NCI-H526 treated with DMSO at 0.1 percent for 48 hours (cell line): ENCODE measurements around the gene MGAT3.

Experiments used
- DNase-seq: peaks from one replicate; lab custom pipeline; 2025; lab: John Stamatoyannopoulos, UW

The MGAT3 gene

DNA sequence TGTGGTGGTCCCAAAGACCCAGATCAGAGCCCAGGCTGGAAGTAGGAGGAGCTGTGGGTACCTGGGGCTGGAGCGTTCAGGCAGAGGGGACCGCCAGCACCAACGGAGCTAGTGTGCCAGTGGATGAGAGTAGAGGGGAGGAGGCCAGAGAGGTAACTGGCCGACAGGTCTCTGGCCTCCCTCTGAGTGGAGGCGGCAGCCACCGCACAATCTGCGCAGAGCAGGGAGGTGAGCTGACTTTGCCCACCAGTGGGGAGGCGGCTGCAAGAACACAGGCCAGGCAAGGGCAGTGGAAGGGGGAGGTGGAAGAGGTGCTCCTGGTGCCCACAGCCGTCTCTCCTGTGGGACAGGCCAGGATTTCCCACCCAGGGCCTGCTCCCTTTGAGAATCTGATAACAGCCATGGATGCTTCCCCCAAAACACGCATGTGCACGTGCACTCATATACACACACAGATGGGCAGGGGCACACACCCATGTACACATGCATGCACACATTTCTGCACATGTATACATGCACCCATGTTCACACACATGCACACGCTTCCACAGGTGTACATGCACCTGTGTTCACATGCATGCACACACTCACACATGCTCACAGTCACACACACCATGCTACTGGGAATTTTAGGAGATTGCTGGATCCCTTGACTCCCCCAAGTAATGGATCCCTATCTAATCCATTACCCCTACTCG lies 6.4 kb upstream of the MGAT3 start:
- DNase-seq, result no peak

GRCh38 chr22:39452740-39453040 lies 4.1 kb upstream of the MGAT3 start:
- no peak for DNase-seq

DNA sequence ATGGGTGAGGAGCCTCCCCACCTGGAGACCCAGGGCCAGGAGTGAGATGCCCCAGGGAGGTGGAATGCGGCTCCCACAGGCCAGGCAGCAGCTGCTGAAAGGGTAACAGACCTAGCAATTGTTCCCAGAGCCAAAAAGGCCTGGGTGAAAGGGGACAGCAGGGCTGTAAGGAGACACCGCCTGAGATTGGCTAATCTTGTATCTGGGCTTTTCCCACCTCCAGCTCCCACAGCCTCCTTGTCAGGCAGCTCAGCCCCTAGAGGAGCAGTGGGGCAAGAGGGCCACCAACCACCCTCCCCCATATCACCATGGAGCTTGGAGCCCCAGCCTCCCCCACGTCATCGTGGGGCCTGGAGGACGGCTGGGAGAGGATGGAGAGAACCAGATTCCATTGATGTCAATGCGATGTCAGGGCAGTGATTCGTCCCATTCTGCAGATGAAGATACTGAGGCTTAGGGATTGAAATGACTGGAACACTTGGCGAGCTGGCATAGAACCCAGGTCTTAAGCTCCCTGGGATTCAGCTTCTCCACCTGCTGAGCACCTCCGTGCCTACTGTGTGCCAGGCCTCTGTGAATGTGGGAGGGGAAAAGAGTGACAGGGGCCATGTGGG lies 2.9 kb upstream of the MGAT3 start:
- DNase-seq, result no peak

GRCh38 chr22:39454385-39454871 lies 2.4 kb upstream of the MGAT3 start:
- no peak for DNase-seq

DNA sequence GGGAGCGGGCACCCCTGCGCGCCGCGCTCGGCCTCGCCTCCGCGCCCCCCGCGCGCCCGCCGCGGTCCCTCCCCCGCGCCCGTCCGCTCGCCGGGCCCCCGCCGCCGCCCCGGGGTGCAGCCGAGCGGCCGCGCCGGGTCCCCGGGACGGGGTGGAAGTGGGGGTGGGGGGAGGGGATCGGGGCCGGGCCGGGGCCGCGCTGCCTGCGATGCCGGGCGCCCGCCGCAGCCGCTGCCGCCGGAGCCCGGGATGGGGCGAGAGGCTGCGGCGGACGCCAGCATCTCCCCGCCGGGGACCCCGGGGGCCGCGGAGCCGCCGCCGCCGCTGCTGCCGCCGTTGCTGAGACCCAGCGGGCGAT lies 365 bp downstream of the MGAT3 start:
- DNase-seq, result no peak

- DNase-seq, result no peak
Observed at GRCh38 chr22:39457556-39458443, 988 bp downstream of the MGAT3 start.

- DNase-seq, result no peak
Observed at GRCh38 chr22:39458444-39459083, 1.8 kb downstream of the MGAT3 start.

DNA sequence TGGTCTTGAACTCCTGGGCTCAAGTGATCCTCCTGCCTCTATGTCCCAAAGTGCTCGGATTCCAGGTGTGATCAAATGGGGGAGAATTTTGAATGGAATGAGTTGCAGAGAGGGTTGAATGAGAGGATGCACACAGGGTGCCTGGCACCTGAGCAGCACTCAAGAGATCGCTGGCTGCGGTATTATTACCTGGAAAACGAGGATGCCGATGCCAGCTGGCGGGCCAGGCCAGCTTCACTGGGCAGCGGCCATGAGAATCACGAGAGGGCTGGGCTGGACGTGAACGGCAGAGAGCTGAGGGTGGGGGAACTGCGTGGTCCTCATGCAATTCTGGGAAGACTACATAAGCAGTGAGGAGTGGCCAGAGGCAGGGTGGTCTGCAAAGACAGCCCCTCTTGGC lies 2.9 kb downstream of the MGAT3 start:
- no peak for DNase-seq

- no peak for DNase-seq
Observed at GRCh38 chr22:39462443-39463221, 5.8 kb downstream of the MGAT3 start.

GRCh38 chr22:39463277-39463676 lies 6.5 kb downstream of the MGAT3 start:
- DNase-seq, result no peak

- DNase-seq, result no peak
Observed at GRCh38 chr22:39463931-39464390, 7.1 kb downstream of the MGAT3 start.

GRCh38 chr22:39466228-39467006 lies 9.6 kb downstream of the MGAT3 start:
- no peak for DNase-seq

DNA sequence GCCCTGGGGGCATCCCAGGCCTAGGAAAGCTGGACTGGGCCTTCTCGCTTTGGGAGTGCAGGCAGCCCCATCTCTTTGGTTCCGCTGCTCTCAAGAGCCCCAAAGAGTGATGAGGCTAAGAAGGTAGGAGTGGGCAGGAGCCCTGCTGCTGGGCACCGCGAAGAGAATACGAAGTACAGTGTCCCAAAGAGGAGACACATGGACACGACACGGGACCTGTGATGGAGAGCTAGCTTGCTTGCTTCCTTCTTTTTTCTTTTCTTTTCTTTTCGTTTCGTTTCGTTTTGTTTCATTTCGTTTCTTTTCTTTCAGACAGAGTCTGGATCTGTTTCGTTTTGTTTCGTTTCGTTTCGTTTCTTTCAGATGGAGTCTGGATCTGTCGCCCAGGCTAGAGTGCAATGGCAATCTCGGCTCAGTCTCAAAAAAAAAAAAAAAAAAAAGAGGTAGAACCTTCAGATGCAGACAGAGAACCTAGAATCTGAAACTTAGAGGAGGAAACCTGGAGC lies 10.6 kb downstream of the MGAT3 start:
- no peak for DNase-seq

DNA sequence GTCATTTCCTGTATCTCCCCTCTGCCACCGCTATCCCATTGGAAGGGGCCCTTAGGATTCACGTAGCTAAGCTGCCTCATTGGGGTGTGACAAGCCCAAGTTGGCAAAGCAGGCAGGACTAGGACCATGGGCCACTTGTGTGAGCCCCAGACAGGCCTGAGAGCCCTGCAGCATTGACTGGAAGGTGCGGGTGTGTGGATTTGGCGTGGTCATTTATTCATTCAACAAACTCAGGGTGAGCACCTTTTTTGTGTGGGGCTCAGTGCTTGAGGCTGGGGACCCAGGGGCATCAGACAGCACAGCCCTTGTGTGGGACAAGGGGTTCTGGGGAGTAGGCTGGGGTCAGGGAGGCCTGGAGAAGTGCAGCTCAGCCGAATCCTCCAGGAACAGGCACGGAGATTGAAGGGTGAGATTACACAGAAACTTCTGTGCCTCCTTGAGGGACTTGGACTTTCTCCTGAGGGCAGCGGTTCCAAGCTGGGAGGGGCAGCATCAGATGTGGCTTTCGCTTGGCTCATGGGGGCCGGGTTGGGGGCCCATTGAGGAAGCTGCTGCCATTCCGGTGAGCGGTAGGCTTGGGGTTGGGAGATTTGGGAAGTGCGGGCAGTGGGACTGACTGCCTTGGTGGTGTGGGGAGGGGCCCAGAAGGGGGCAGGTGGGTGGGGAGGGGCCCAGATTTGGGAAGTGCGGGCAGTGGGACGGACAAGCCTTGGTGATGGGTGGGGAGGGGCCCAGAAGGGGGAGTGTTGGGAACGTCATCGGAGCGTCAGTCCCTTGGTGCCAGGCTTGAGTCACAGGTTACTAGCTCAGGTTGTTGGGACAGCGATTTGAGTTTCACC lies 11.9 kb downstream of the MGAT3 start:
- DNase-seq, result no peak

GRCh38 chr22:39469326-39469680 lies 12.5 kb downstream of the MGAT3 start:
- DNase-seq, result no peak

DNA sequence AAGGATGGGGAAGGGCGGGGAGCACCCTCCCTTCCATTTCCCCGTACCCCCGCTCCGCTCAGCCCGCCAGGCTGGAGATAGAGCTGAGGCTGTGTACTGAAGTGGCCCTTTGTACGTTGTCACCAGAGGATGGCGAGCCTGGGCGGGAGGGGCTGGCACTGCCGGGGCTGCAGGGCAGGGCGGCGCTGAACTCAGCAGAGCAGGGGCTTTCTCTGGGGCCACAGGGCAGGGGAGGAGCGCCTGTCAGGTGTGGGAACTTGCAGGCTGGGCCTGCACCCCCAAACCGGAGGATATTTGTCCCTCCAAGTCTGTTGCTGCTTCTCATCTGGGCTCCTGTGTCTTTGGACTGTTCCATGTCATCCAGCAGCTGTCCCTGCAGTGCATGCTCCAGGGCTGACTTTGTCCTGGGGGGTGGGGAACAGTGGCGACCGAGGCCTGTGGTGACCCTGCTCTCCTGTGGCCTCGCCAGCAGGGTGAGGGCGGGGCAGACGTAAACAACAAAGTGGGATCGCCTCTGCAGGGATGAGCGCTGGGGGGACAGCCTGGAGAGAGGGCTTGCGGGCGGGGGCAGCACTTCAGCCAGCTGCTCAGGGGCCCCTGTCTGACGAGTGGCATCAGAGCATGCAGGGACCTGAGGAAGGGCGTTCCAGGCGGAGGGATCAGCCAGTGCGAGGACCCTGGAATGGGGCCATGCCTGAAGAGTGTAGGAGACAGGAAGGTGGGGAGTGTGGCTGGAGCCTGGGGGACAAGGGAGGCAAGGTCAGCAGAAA lies 13.1 kb downstream of the MGAT3 start:
- DNase-seq, result no peak

- DNase-seq, result no peak
Observed at GRCh38 chr22:39470451-39471291, 13.9 kb downstream of the MGAT3 start.
